ENCODE data around the gene ABCA3. TPM values are rescaled to one million over a fixed set of nuclear protein-coding genes. Genes with fewer than 3 reads are reported as not detected.

Gene ABCA3
- total RNA-seq, 1 donor from 2014 or later: 18.3 TPM

GRCh38 chr16:2235695-2236336 lies 104.7 kb downstream of the ABCA3 start:
- no peak for DNase-seq (ENCODE audit: low spot score)

- no peak for DNase-seq (ENCODE audit: low spot score)
These were observed 105.3 kb downstream of the ABCA3 start for GRCh38 chr16:2235234-2235651.

GRCh38 chr16:2234813-2235170 lies 105.7 kb downstream of the ABCA3 start:
- DNase-seq (ENCODE audit: low spot score): no peak

GRCh38 chr16:2233872-2234812 lies 106.4 kb downstream of the ABCA3 start:
- no peak for DNase-seq (ENCODE audit: low spot score)

GRCh38 chr16:2233046-2233775 lies 107.3 kb downstream of the ABCA3 start:
- no peak for DNase-seq (ENCODE audit: low spot score)

GRCh38 chr16:2232094-2232990 lies 108.2 kb downstream of the ABCA3 start:
- DNase-seq (ENCODE audit: low spot score): no peak

GRCh38 chr16:2231016-2231931 lies 109.3 kb downstream of the ABCA3 start:
- no peak for DNase-seq (ENCODE audit: low spot score)

GRCh38 chr16:2230376-2230775 lies 110.2 kb downstream of the ABCA3 start:
- DNase-seq (ENCODE audit: low spot score): no peak

GRCh38 chr16:2229632-2230250 lies 110.8 kb downstream of the ABCA3 start:
- no peak for DNase-seq (ENCODE audit: low spot score)

- DNase-seq (ENCODE audit: low spot score): no peak
These were observed 111.4 kb downstream of the ABCA3 start for GRCh38 chr16:2229091-2229490.

- no peak for DNase-seq (ENCODE audit: low spot score)
These were observed 112.2 kb downstream of the ABCA3 start for GRCh38 chr16:2228161-2228824.

- no peak for DNase-seq (ENCODE audit: low spot score)
These were observed 113.6 kb downstream of the ABCA3 start for GRCh38 chr16:2226918-2227317.

- no peak for DNase-seq (ENCODE audit: low spot score)
These were observed 114.2 kb downstream of the ABCA3 start for GRCh38 chr16:2226245-2226793.

Other genes with a start within 250 kb of the ABCA3 start
- gene PKD1, start 204.8 kb downstream of the ABCA3 start, total RNA-seq: 154 TPM
- 7.7 TPM for gene RAB26, start 192.1 kb downstream of the ABCA3 start, total RNA-seq
- gene TRAF7, start 184.9 kb downstream of the ABCA3 start, total RNA-seq: 100 TPM
- gene CASKIN1, start 144.1 kb downstream of the ABCA3 start, total RNA-seq: 0.58 TPM
- gene MLST8, start 135.3 kb downstream of the ABCA3 start, total RNA-seq: 31.2 TPM
- 15.2 TPM for gene BRICD5, start 129.9 kb downstream of the ABCA3 start, total RNA-seq
- gene PGP, start 125.9 kb downstream of the ABCA3 start, total RNA-seq: 19.7 TPM
- gene E4F1, start 117.1 kb downstream of the ABCA3 start, total RNA-seq: 33.3 TPM
- gene DNASE1L2, start 104.3 kb downstream of the ABCA3 start, total RNA-seq: 4.6 TPM
- 69.9 TPM for gene ECI1, start 89.1 kb downstream of the ABCA3 start, total RNA-seq
- 114 TPM for gene RNPS1, start 72.6 kb downstream of the ABCA3 start, total RNA-seq
- gene CCNF, start 88.7 kb upstream of the ABCA3 start, total RNA-seq: 3.7 TPM
- 0.60 TPM for gene TEDC2, start 119.4 kb upstream of the ABCA3 start, total RNA-seq
- gene NTN3, start 130.6 kb upstream of the ABCA3 start, total RNA-seq: 0.46 TPM
- 20.6 TPM for gene TBC1D24, start 134.4 kb upstream of the ABCA3 start, total RNA-seq
- 246 TPM for gene ATP6V0C, start 173.2 kb upstream of the ABCA3 start, total RNA-seq
- 60.9 TPM for gene AMDHD2, start 179.6 kb upstream of the ABCA3 start, total RNA-seq
- gene CEMP1, start 190.7 kb upstream of the ABCA3 start, total RNA-seq: 1.8 TPM
- 72.0 TPM for gene PDPK1, start 197.3 kb upstream of the ABCA3 start, total RNA-seq

Data from mucosa of gallbladder (tissue), 1 donor.